Progenitor cell of endocrine pancreas (in vitro differentiated cells): Measurements from ENCODE around the gene THSD4. TPM values are rescaled to one million over a fixed set of nuclear protein-coding genes. Genes with fewer than 3 reads are reported as not detected.

ENCODE experiments used
- DNase-seq: peaks from one replicate; pipeline ENCODE4 v3.0.0; 2021; ENCODE audit warnings: low spot score; ENCODE audit not compliant: unreplicated experiment
- H3K27ac Mint-ChIP-seq: 2 replicates; pipeline ENCODE4 v1.8.0; 2021; ENCODE audit warnings: mild to moderate bottlenecking, moderate library complexity, mixed read lengths
- H3K27me3 Mint-ChIP-seq: 2 replicates; pipeline ENCODE4 v1.8.0; 2021; ENCODE audit warnings: mixed read lengths
- H3K36me3 Mint-ChIP-seq: 2 replicates; pipeline ENCODE4 v1.8.0; 2022; ENCODE audit warnings: mixed read lengths; ENCODE audit not compliant: insufficient read depth
- H3K4me1 Mint-ChIP-seq: 2 replicates; pipeline ENCODE4 v1.8.0; 2021; ENCODE audit warnings: low read depth, mixed read lengths
- H3K4me3 Mint-ChIP-seq: 2 replicates; pipeline ENCODE4 v1.8.0; 2021; ENCODE audit warnings: low read depth, mild to moderate bottlenecking, moderate library complexity, mixed read lengths
- H3K9me3 Mint-ChIP-seq: 2 replicates; pipeline ENCODE4 v1.8.0; 2021; ENCODE audit warnings: low read depth, mixed read lengths
- CTCF ChIP-seq: fragments of 200-600 bp; sonication (generic); IDR thresholded peaks from one replicate; pipeline ENCODE4 v1.5.0; 2021; ENCODE audit warnings: antibody characterized with exemption, mild to moderate bottlenecking; ENCODE audit not compliant: unreplicated experiment
- total RNA-seq: library from RNA; stranded (reverse); gene quantifications from 2 replicates; pipeline ENCODE4 v1.2.1, GENCODE V29; 2021

THSD4 gene
- total RNA-seq, 1 donor from 2014 or later: 6.8 TPM

DNA sequence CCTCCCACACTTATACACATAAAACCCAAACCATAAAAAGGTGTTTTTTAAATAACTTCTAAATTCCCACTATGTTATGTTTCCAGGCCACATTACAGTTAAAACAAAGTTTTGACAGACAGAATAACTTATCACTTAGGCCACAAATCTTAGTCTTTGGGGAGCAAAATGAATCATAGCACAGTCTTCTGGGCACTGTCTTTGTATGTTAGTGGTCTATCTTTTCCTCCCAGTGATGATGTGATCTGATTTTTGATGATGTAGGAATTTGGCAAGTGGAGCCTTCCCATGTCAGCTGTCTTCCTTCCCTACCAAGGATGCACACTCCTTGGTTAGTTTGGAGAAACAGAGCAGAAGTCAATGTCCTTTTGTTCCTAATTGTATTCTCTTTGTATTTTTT, 67.3 kb downstream of the THSD4 start:
- no peak for TF ChIP-seq CTCF
- Mint-ChIP-seq H3K4me1 (no peaks in the 10 kb centered on the region), H3K27me3 (peaks cover 10% of the 10 kb centered on the region), H3K36me3 (no peaks in the 10 kb centered on the region), H3K27ac (no peak overlapping the region), H3K4me3 (no peak overlapping the region), H3K9me3 (peaks cover 3% of the 10 kb centered on the region)
- DNase-seq: no peak

DNA sequence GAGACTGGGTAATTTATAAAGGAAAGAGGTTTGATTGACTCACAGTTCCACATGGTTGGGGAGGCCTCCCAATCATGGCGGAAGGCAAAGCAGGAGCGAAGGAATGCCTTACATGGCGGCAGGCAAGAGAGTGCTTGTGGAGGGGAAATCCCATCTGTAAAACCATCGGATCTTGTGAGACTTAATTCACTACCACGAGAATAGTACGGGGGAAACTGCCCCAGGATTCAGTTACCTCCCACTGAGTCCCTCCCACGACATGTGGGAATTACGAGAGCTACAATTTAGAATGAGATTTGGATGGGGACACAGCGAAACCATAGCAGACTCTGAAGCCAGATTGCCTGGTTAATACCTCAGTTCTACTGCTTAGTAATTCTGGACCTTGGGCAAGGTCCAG, 67.8 kb downstream of the THSD4 start:
- no peak for TF ChIP-seq CTCF
- Mint-ChIP-seq H3K27me3 (peaks cover 10% of the 10 kb centered on the region), H3K27ac (no peak overlapping the region), H3K4me3 (no peak overlapping the region), H3K36me3 (no peaks in the 10 kb centered on the region), H3K4me1 (no peaks in the 10 kb centered on the region), H3K9me3 (peaks cover 3% of the 10 kb centered on the region)
- no peak for DNase-seq

- H3K4me3 Mint-ChIP-seq: no peak overlapping the region
Measured at GRCh38 chr15:71185706-71186105, 70.4 kb downstream of the THSD4 start.

DNA sequence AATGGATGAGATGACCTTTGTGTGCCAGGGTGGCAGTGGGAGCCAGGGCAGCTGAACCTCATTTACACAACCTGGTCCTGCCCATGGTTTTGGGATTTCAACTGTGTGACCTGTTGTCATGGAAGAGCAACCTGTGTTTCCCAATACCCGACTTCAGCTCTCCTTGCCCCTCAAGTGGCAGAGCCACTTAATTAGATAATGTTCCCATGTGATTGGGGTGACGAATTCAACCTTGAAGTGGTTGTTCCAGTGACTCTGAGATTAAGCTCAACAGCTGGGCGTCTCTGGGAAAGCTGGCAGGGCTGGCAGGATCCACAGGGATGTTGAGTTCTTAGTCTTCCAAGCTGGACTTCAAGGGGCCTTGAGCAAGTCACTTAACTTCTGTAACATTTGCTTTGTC, 71.0 kb downstream of the THSD4 start:
- Mint-ChIP-seq H3K27ac (no peak overlapping the region), H3K36me3 (no peaks in the 10 kb centered on the region), H3K9me3 (no peaks in the 10 kb centered on the region), H3K4me1 (no peaks in the 10 kb centered on the region), H3K4me3 (no peak overlapping the region), H3K27me3 (peaks cover 17% of the 10 kb centered on the region)
- TF ChIP-seq CTCF: no peak
- no peak for DNase-seq

More at GRCh38 chr15:71185706-71186105, 70.4 kb downstream of the THSD4 start:
- no peaks in the 10 kb centered on the region for H3K36me3 Mint-ChIP-seq
- no peak for DNase-seq
- no peak for TF ChIP-seq CTCF
- no peaks in the 10 kb centered on the region for H3K9me3 Mint-ChIP-seq
- H3K27ac Mint-ChIP-seq: no peak overlapping the region
- H3K4me1 Mint-ChIP-seq: no peaks in the 10 kb centered on the region
- peaks cover 11% of the 10 kb centered on the region for H3K27me3 Mint-ChIP-seq

GRCh38 chr15:71187078-71187477, 71.8 kb downstream of the THSD4 start:
- Mint-ChIP-seq H3K4me3 (no peak overlapping the region), H3K4me1 (no peaks in the 10 kb centered on the region), H3K9me3 (no peaks in the 10 kb centered on the region), H3K36me3 (no peaks in the 10 kb centered on the region), H3K27ac (no peak overlapping the region), H3K27me3 (peaks cover 19% of the 10 kb centered on the region)
- no peak for DNase-seq
- no peak for TF ChIP-seq CTCF
